ENCODE measurements around the gene CMIP. TPM values are rescaled to one million over a fixed set of nuclear protein-coding genes. Genes with fewer than 3 reads are reported as not detected.

The CMIP gene
- polyA plus RNA-seq, 1 experiment = 4.9 TPM

DNA sequence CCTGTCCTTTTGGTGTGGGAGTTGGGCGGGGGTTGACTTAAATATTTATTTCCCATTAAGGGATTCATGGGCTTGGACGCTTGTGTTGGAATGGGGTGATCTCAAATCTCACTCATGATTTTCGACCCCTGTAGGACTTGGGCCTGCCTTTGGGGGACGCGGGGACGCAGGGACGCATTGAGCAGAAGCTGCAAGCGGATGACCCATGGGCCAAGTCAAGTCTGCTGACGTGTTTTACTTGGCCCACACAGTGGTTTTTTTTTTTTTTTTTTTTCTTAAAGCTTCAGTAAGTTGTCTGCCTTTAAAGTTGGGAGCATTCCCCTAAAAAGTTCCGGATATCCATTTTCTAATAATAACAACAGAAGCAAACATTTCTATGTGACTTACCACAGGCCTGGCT, 28.9 kb downstream of the CMIP start:
- ChIA-PET POLR2A (no interaction called here), CTCF (no interaction called here)
- DNase-seq (ENCODE audit: low read depth) = no peak
- no peaks in the 10 kb centered on the region for H3K27me3 ChIP-seq (ENCODE audit: control insufficient read depth, insufficient read depth, low read length)
- TF ChIP-seq CTCF (IDR thresholded peaks at IDR 0.05; ENCODE audit: insufficient read depth, low read depth, low read length) = no peak
- H3K4me3 ChIP-seq (ENCODE audit: low read depth, low read length) = no peak overlapping the region
- H3K36me3 ChIP-seq (ENCODE audit: control insufficient read depth, insufficient read depth, low read length) = peaks cover 1% of the 10 kb centered on the region; the same call in 1 of the 2 replicates

GRCh38 chr16:81473969-81474959, 29.7 kb downstream of the CMIP start:
- CTCF ChIA-PET = no interaction called here
- POLR2A ChIA-PET = no interaction called here

GRCh38 chr16:81477697-81478693, 33.4 kb downstream of the CMIP start:
- no peaks in the 10 kb centered on the region; the same call in 1 of the 2 replicates for H3K36me3 ChIP-seq (ENCODE audit: control insufficient read depth, insufficient read depth, low read length)
- no peaks in the 10 kb centered on the region for H3K27me3 ChIP-seq (ENCODE audit: control insufficient read depth, insufficient read depth, low read length)
- DNase-seq (ENCODE audit: low read depth) = no peak
- ChIA-PET POLR2A (no interaction called here), CTCF (no interaction called here)
- H3K4me3 ChIP-seq (ENCODE audit: low read depth, low read length) = no peak overlapping the region
- no peak for TF ChIP-seq CTCF (IDR thresholded peaks at IDR 0.05; ENCODE audit: insufficient read depth, low read depth, low read length)

More at GRCh38 chr16:81473969-81474959, 29.7 kb downstream of the CMIP start:
- Histone ChIP-seq H3K27me3 (ENCODE audit: control insufficient read depth, insufficient read depth, low read length) (no peaks in the 10 kb centered on the region), H3K36me3 (ENCODE audit: control insufficient read depth, insufficient read depth, low read length) (peaks cover 1% of the 10 kb centered on the region; the same call in 1 of the 2 replicates), H3K4me3 (ENCODE audit: low read depth, low read length) (no peak overlapping the region)
- no peak for DNase-seq (ENCODE audit: low read depth)
- no peak for TF ChIP-seq CTCF (IDR thresholded peaks at IDR 0.05; ENCODE audit: insufficient read depth, low read depth, low read length)

GRCh38 chr16:81478876-81479511, 34.4 kb downstream of the CMIP start:
- no peak for TF ChIP-seq CTCF (IDR thresholded peaks at IDR 0.05; ENCODE audit: insufficient read depth, low read depth, low read length)
- POLR2A ChIA-PET = no interaction called here
- CTCF ChIA-PET = interaction anchor here (1.0 kb wide), 1 partner anchor 50 kb away, joined by 3 read pairs; no protein-coding TSS in a partner anchor

More at GRCh38 chr16:81478876-81479511, 34.4 kb downstream of the CMIP start:
- no peak for DNase-seq (ENCODE audit: low read depth)
- no peak overlapping the region for H3K4me3 ChIP-seq (ENCODE audit: low read depth, low read length)
- H3K36me3 ChIP-seq (ENCODE audit: control insufficient read depth, insufficient read depth, low read length) = no peaks in the 10 kb centered on the region; the same call in 1 of the 2 replicates
- H3K27me3 ChIP-seq (ENCODE audit: control insufficient read depth, insufficient read depth, low read length) = no peaks in the 10 kb centered on the region
